Epidermal melanocyte (primary cell): ENCODE measurements around the gene SPTSSB.

ENCODE experiments used
- DNase-seq: peaks from one replicate; pipeline ENCODE4 v3.0.0; 2011; ENCODE audit warnings: low spot score; ENCODE audit not compliant: insufficient read length

Gene SPTSSB

DNA sequence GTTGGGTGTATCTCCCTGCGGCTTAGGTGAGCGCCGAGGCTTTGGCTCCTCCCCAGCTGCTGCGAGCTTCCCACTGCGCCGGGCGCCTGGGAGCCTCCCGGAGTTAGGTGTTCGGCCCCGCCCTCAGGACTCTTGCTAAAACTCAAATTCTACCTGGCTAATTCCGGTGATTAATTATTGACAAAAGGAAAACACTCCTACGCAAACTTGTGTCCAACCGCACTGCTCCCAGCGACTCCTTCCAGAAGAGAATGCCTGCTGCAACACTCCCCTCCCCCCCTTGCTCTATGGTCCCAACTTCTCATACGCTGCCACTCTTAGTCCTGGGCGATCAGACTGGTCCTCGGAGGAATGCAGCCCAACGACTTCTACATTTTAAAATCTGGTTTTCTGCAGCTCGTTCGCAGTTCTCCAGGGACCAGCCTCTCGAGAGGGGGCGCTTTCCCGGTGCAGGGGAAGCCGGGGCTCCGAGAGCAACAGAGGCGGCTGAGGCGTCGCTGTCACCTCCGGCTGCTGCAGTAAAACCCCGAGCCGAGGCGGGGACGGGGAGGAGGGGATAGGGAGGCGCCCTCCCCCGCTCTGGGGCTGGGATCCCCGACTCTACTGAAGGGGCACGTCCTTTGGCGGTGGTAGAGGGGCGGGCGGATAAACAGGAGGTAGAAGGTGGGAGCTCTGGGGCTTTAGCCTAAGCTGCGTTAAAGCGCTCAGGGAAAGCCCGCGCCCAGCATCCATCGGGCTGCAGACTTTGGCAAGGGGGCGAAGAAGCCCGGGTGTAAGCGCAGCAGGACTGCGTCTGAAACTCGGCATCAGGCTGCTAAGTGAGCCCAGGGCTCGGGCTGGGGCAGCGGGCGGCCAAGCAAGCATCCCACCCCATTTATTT, at the start of gene SPTSSB:
Gene SPTSSB, minus strand, starts transcription at position 77 of the 880 bp plus-strand sequence. CDS start 25,194 bp downstream, outside the sequence.
- no peak for DNase-seq

DNA sequence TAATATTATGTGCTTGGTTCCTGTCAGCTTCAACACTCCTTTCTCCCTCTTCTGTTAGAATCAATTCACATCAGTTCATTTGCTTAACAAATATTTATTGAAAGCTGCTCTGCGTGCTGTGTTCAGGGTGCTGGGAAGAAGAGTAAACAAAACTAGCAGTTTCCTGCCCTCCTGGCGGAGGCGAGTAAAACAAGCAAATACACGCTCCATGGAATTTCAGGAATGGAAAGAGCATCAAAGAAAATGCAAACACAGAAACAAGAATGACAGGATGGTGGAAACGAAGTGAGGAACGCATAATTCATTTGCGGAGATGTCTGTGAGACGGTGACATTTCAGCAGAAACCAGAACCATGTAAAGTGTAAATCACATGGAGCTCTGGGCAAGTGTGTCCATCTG, 49.4 kb upstream of the SPTSSB start:
- DNase-seq: no peak

DNA sequence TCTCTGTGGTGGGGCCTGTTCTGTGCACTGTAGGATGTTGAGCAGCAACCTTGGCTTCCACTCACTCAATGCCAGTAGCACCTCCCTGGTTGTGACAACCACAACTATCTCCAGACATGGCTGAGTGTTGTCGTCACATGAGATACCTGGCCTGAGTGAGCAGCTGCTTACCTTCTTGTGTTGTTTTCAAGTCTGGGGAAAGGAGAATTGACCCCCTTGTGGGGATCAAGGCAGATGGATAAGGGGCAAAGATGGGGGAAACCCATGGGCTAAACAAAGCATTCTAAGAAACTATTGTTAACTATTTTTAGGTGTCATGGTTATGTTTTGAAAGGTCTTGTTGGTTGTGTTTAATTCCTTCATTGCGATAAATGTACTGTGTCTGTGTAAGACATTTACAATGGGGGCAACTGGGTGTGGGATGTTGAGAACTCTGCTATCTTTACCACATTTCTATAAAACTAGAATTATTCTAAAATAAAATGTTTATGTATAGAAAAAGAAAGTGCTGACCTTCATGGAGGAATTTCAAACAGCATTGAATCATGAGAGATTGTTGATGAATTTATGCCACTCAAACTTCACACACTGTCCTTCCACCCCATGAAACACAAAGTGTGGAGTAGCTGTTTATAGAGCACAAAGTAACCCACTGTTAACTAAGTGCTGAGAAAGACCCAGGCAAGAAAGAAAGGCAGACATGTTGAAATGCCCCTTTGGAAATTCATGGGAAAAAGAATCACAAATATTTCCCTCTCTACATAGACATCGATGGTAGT, 48.4 kb upstream of the SPTSSB start:
- DNase-seq: no peak

DNA sequence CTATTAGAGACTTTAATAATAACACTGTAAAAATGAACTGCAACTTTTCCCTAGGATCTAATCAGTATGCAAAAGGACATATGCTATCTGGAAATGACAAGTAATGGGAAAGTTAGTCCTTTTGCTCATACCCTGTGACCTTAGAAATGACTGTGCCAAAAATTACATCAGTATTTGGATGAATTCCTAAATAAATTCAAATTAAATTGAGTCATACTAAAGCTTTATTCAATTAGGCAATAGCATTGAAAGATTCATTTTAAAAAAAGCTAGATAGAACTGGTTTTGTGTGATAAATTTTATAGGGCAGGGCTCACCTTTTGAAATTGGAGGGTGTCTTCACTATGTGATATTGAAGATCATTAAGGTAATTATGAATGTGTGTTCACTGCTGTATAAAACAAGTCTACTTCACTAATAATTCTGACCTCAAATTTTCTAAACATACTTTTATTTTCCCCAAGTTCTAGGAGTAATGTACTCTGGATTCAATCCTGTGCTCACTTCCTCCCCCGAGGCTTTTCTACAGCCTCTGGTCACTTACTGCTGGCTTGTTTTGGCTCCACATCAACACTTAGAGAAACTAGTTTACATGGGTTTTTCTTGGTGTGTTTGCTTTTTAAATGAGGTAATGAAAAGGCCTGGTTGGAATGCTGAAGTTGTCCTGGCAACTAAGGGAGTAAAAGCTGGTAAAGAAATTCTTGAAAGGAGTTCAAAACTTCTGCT, 44.4 kb upstream of the SPTSSB start:
- no peak for DNase-seq

DNA sequence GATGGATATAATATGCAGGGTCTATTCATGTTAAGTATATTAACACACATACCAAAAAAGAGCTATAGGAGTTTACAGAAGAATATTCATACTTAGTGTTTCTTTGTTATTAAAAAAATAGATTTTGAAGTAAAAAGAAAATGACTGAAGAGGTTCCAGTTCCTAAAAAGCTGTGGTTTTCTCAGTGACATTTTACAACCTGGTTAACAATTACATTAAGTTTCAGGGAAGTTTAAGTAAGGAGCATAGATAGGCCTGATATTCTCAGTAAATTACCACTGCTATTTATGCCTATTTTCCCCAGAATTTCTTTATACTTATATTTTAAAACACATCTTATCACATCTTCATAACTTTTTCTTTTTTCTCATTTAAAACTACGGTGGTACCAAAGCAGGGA, 43.6 kb upstream of the SPTSSB start:
- no peak for DNase-seq

GRCh38 chr3:161413855-161414210, 42.5 kb upstream of the SPTSSB start:
- no peak for DNase-seq

- DNase-seq: no peak
These were observed 42.0 kb upstream of the SPTSSB start for GRCh38 chr3:161413127-161413854.

DNA sequence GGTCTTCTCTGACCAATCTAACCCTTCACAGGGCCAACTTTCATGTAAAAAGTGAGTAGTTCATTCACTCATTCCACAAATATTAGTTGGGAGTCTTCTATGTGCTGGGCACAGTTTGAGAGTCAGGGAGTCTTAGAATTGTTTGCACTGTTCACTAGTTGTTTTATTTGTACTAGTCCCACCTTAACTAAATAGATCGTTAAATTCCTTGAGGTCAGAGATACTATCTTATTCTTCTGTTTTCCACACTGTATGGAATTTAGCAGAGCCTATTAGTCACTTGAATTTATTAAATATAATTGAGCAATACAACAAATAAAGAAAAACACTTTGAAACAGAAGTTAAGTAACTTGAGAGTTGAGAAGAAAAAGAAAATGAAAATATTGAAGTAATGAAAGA, 40.8 kb upstream of the SPTSSB start:
- DNase-seq: no peak

DNA sequence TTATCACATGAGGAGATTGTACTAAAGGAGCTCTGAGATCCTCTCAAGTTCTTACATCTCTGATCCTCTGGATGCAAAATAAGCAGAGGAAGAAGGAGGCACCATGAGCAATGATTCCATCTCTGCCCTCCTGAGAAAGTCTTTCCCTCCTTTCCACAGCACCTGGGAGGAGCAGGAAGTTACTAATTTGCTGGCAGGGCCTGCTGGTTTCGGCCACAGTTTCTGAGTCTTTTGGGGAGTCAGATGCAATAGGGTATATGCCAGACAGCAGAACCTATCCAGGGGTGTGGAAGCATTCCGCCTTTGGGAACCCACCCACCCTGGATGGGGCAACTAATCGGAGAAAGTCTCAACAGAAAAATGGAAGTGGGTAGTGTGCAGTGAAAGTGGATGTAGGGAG, 38.5 kb upstream of the SPTSSB start:
- no peak for DNase-seq

DNA sequence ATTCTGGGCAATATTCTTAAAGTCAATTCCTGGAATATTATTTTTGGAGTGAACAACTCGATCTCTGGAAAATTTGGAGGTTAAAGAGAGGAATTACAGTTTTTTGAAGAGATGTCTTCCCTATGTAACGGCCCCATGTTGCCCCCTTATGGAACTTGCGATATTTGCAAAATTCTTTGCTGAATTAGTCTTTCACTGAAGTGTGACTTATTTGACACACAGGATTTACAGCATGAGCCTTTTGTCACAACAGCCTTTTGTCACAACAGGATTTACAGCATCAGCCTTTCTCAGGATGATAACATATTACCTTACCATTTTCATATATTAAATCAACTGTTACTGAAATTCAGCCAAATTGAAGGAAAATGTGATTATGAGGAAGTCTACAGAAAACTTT, 37.8 kb upstream of the SPTSSB start:
- no peak for DNase-seq

DNA sequence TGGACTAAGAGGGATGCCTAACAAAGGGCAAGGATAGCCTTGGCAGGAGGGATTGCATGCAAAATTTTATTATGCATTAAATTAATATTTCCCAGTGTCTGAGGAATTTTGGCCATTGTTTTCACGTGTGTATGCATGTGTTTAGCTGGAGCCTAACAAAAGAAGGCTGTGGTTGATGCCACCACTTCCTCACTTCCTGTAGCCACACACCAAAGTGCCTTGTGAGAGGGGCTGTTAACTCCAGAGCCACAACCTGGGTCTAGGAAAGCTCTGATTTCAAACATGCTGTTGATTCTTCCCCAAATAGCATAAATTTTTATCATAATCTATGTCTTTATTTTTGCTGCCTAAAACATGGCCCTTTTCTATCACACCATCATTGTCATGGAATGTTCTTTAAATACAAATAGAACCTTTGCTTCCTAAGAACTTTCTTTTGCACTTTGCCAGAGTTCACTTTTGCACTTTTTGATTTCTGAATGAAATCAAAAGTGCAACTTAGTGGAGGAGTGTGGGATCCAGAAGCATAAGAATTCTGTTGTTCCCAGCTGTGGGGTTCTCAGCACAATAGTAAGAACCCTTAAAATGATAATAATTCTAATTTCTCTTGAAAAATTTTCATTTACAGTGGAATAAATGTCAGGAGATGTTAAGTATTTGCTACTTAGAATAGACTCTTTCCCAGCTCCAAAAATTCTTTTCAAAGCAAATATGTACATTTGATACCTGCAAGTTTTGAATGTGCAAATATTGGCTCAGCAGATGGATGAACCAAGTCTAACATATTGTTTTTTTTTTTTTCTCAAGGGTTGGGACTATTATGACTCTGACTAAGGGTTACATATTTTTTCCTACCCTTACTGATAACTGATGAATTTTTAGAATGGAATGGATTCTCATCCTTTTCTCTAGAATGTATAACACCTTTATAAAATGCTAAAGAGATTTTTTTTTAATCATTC, 35.6 kb upstream of the SPTSSB start:
- no peak for DNase-seq

GRCh38 chr3:161405836-161406235, 34.5 kb upstream of the SPTSSB start:
- no peak for DNase-seq

DNA sequence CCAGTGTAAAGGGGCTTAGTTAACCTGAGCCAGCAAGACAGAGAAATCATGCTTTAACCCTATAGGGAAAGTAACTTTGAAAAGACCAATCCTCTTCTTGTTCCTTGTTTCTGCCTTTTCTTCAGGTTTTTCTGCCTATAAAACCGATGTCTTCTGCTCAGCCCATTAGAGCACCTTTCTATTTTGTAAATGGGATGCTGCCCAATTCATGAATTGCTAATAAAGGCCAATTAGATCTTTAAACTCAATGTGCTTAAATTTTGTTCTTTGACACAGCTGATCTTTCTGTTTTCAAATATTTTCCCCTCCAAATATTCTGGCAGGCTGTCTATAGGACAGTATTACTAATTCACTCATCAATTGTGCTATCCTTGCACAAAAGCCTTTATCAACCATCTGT, 33.8 kb upstream of the SPTSSB start:
- DNase-seq: no peak

DNA sequence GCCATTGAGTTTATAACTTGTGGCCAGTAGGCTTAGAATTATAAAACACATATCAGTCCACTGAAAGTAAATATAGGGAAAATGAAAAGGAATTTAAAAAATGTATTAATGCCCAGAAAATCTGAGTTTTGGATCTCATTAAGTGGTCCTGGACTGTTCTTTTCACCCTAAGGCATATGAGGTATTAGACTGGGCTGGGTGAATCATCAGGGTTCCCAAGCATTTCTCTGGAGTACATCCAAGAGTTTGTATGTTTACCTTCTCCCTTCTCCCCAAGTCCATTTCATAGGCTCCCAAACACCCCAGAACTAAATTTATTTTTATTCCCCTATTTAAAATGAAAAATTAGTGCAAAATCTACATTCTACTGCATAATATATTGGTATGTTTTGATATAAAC, 31.9 kb upstream of the SPTSSB start:
- DNase-seq: no peak

DNA sequence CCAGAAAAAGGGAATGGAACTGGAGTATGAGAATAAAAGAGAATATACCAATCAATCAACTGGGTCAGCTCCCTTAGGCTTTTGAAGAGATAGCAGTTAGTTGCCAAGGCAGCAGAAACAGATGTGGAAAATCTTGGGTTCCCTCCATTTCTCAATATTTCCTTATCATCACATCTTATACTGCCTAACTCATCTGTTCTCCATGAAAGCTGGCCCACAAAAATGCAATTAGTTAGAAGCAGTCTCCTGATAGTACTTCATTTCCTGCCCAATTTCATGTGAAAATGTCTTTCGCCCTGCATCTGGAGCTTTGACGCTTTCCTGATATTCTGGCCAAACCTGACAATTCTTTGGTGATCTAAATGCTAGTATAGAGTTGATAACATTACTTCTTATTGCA, 30.1 kb upstream of the SPTSSB start:
- DNase-seq: no peak

DNA sequence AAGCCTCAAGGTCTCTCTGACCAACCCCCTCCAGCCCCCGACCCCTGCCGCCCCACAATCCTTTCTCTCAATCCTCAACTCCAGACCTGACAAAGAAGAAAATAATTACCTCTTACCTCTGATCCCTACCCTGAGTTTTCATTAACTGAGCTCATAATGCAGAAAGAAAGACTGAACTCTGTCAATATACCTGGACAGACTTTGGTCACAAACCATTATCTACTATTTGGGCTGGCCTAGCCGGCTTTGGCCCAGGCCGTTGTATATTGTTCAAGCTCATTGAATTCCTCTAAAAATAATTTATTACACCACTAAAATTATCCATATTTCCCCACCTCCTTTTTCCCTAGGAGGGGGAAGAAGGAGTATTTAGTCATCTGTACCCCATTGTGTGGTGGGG, 29.3 kb upstream of the SPTSSB start:
- DNase-seq: no peak

DNA sequence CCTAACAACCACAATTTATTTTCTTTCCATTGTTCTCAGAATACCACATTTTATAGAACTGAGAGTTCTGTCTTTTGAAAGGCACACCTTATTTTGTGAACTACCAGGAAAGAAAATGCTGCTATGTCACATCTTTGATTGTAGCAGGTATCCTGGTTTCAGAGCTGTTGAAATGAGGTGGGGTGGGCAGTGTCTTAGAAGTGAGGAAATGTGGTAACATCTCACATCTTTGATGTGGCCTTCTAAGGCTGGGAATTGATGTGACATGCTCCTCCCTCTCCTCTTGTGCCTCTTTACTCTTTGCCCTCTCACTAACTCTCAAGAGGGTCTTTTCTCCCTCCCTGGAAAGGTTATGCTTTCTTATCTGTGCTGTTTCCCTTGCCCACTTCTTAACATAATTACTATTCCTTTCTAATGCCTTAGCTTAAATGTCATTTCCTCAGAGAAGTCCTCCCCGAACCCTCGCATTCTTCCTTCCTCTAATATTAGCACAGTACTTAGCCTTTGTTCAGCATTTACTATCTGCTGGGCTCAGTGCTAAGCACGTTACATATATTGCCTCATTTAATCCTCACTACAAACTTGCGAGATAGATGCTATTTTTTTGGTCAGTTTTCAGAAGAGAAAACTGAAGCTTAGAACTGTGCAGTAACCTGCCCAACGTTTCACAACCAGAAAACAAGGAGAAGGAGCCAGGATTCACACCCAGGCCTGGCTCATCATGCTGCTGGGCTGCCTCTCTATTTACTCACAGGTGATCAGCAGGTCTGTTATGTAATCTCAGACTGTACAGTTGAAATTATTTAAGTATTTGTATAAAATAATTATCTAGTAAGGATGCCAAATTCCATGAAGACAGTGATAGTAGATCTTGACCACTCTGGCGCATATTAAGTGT, 24.0 kb upstream of the SPTSSB start:
- DNase-seq: no peak

GRCh38 chr3:161393803-161394202, 22.5 kb upstream of the SPTSSB start:
- DNase-seq: no peak

DNA sequence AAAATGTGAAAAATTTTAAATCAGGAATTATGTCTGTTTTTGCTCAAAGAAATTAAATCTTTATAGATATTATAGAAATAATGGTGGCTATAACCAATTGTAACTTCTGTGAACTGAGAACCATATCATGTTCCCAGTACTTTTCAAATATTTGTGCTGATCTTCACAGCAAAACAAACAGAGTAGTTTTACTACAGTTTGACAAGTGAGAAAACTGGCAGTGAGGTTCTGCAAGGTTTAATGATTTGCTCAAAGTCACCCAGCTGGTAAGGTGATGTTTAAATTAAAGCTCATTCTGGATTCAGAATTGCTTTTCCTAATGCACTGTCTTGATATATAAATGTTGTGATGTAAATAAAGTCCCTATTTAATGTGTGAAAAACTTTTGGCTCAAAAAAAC, 22.0 kb upstream of the SPTSSB start:
- no peak for DNase-seq
